ENCODE data around the gene LRP8. TPM values are rescaled to one million over a fixed set of nuclear protein-coding genes. Genes with fewer than 3 reads are reported as not detected.

LRP8 gene
- total and polyA plus RNA-seq, 2 donors (not counting 3 experiments of a cell fraction or from before 2014, with no cell fraction given), result 40.9 to 62.2 TPM

DNA sequence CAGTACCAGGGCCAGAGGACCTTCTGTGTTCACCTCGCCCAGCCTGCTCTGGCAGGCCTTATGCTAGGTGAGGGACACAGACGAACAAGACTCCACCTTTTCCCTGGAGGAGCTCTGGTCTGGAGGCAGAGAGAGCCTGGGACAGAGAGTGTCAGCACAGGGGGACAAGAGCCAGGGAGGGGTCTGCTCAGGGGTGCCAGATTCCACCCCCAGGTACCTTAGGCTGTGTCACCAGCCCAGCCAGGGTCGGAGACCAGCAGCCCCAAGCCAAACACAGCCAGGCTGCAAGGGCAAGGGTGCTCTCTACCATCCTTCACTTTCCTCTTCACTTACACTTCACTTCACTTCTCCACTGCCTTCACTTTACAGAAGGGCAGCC lies 4.3 kb upstream of the LRP8 start:
- no peak for FAIRE-seq
- POLR2A ChIA-PET, result no interaction called here
- DNase-seq (ENCODE audit: low read depth, low spot score), result no peak
- CTCF ChIA-PET, result interaction anchor here (1.4 kb wide), 1 partner anchor 61 kb away, joined by 4 read pairs; no protein-coding TSS in a partner anchor
- no peaks in the 10 kb centered on the region for H3K9me1 ChIP-seq (replicated peaks; ENCODE audit: control insufficient read depth, extremely low read depth, insufficient read depth, low read length)
- no peak overlapping the region for H3K4me3 ChIP-seq (replicated peaks in 1 of 3; ENCODE audit: insufficient read depth in 1 of 3, low read depth in 1 of 3, low read length in 3 of 3)
- dilution Hi-C loops (cut with MboI; ENCODE audit: extremely low pct_ligation_motif_present, low sequenced_read_pairs), result no loop called here
- H3K79me2 ChIP-seq (ENCODE audit: control insufficient read depth, insufficient read depth, low read length), result no peaks in the 10 kb centered on the region
- BruUV-seq (replicated peaks), result no TSS peak
- H3K9ac ChIP-seq (replicated peaks; ENCODE audit: extremely low read depth, insufficient read depth, low read length), result no peak overlapping the region
- no peaks in the 10 kb centered on the region for H4K20me1 ChIP-seq (replicated peaks; ENCODE audit: control insufficient read depth, extremely low read depth, insufficient read depth, low read length)
- no peak overlapping the region for H3K4me2 ChIP-seq (ENCODE audit: insufficient read depth, low read length)
- no peak overlapping the region for H3K27ac ChIP-seq (ENCODE audit: insufficient read depth, low read depth, low read length)
- H3K4me1 ChIP-seq (ENCODE audit: control insufficient read depth, extremely low read depth, insufficient read depth, low read length), result peaks cover 2% of the 10 kb centered on the region
- H2AFZ ChIP-seq (ENCODE audit: low read depth, low read length), result no peak overlapping the region
- H3K36me3 ChIP-seq (ENCODE audit: control insufficient read depth in 2 of 2, extremely low read depth in 1 of 2, insufficient read depth in 2 of 2, low read length in 2 of 2), result no peaks in the 10 kb centered on the region
- no peaks in the 10 kb centered on the region for H3K9me3 ChIP-seq (replicated peaks; ENCODE audit: control insufficient read depth, insufficient read depth, low read length)
- no peaks in the 10 kb centered on the region for H3K27me3 ChIP-seq (ENCODE audit: control insufficient read depth in 2 of 2, insufficient read depth in 2 of 2, low read length in 2 of 2)
- intact Hi-C loops (cut with micrococcal nuclease), result no loop called here
- TF ChIP-seq GATA2 (IDR thresholded peaks at IDR 0.05; ENCODE audit: insufficient read depth, insufficient read length, low read depth, low read length) (no peak), POLR2AphosphoS5 (IDR thresholded peaks at IDR 0.05; ENCODE audit: insufficient read depth, low read depth, low read length) (no peak), POLR2A (IDR thresholded peaks at IDR 0.05; ENCODE audit: low read depth, low read length) (no peak), FOS (IDR thresholded peaks at IDR 0.05; ENCODE audit: borderline replicate concordance, insufficient read depth, low read length) (no peak), MYC (IDR thresholded peaks at IDR 0.05; ENCODE audit: low read depth, low read length) (no peak), JUN (IDR thresholded peaks at IDR 0.05; ENCODE audit: borderline replicate concordance, insufficient read depth, insufficient read length, low read depth) (no peak), EZH2 (IDR thresholded peaks at IDR 0.05; ENCODE audit: borderline replicate concordance, low read depth, low read length, severe bottlenecking) (no peak)
- TF ChIP-seq, protein P1, sequence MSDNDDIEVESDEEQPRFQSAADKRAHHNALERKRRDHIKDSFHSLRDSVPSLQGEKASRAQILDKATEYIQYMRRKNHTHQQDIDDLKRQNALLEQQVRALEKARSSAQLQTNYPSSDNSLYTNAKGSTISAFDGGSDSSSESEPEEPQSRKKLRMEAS (IDR thresholded peaks at IDR 0.05; ENCODE audit: insufficient read depth, insufficient read length), result no peak
- TF ChIP-seq, protein P2, sequence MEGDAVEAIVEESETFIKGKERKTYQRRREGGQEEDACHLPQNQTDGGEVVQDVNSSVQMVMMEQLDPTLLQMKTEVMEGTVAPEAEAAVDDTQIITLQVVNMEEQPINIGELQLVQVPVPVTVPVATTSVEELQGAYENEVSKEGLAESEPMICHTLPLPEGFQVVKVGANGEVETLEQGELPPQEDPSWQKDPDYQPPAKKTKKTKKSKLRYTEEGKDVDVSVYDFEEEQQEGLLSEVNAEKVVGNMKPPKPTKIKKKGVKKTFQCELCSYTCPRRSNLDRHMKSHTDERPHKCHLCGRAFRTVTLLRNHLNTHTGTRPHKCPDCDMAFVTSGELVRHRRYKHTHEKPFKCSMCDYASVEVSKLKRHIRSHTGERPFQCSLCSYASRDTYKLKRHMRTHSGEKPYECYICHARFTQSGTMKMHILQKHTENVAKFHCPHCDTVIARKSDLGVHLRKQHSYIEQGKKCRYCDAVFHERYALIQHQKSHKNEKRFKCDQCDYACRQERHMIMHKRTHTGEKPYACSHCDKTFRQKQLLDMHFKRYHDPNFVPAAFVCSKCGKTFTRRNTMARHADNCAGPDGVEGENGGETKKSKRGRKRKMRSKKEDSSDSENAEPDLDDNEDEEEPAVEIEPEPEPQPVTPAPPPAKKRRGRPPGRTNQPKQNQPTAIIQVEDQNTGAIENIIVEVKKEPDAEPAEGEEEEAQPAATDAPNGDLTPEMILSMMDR (IDR thresholded peaks at IDR 0.05; ENCODE audit: extremely low read depth in 1 of 2, insufficient read depth in 1 of 2, low read depth in 1 of 2, low read length in 2 of 2), result no peak
